ENCODE measurements around the gene CCDC60. TPM values are rescaled to one million over a fixed set of nuclear protein-coding genes. Genes with fewer than 3 reads are reported as not detected.

The CCDC60 gene
- polyA plus RNA-seq, 3 donors, result not detected

- peak in 1 of 3 donors; percentile 17 for DNase-seq
- Mint-ChIP-seq H3K36me3 (no peaks in the 10 kb centered on the region), H3K27me3 (ENCODE audit: low read depth in 3 of 3) (peaks cover 0 to 4% (median 2%) of the 10 kb centered on the region in 3 donors), H3K4me3 (peak overlapping the region in 1 of 2 donors; percentile 57), H3K27ac (peak overlapping the region in 3 of 7 donors; percentile 22 to 43 (median 30)), H3K9me3 (peaks cover 0 to 9% (median 0%) of the 10 kb centered on the region in 7 donors), H3K4me1 (peaks cover 28% of the 10 kb centered on the region)
- no peaks in the 10 kb centered on the region for H3K27me3 ChIP-seq (ENCODE audit: control insufficient read depth in 2 of 2, insufficient read depth in 2 of 2, low read length in 2 of 2)
- TF ChIP-seq, protein P1, sequence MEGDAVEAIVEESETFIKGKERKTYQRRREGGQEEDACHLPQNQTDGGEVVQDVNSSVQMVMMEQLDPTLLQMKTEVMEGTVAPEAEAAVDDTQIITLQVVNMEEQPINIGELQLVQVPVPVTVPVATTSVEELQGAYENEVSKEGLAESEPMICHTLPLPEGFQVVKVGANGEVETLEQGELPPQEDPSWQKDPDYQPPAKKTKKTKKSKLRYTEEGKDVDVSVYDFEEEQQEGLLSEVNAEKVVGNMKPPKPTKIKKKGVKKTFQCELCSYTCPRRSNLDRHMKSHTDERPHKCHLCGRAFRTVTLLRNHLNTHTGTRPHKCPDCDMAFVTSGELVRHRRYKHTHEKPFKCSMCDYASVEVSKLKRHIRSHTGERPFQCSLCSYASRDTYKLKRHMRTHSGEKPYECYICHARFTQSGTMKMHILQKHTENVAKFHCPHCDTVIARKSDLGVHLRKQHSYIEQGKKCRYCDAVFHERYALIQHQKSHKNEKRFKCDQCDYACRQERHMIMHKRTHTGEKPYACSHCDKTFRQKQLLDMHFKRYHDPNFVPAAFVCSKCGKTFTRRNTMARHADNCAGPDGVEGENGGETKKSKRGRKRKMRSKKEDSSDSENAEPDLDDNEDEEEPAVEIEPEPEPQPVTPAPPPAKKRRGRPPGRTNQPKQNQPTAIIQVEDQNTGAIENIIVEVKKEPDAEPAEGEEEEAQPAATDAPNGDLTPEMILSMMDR (IDR thresholded peaks at IDR 0.05), result no peak
- H3K4me3 ChIP-seq (replicated peaks in 1 of 3; ENCODE audit: low read depth in 2 of 3, low read length in 3 of 3), result no peak overlapping the region
- WGBS (ENCODE audit: insufficient coverage), result 75% methylated on average over 4 of the region's 7 CpGs
- no peaks in the 10 kb centered on the region for H3K79me2 ChIP-seq (ENCODE audit: insufficient read depth, low read length)
- H3K36me3 ChIP-seq (replicated peaks in 1 of 2; ENCODE audit: control insufficient read depth in 1 of 2, insufficient read depth in 2 of 2, low read length in 2 of 2), result no peaks in the 10 kb centered on the region
- no peak overlapping the region for H3K27ac ChIP-seq (ENCODE audit: low read depth in 1 of 2, low read length in 2 of 2)
- intact Hi-C loops (cut with micrococcal nuclease), result no loop called here
- no peak overlapping the region for H3K9ac ChIP-seq (ENCODE audit: insufficient read depth, low read length, poor library complexity, severe bottlenecking)
- no peaks in the 10 kb centered on the region for H3K9me3 ChIP-seq (replicated peaks in 1 of 2; ENCODE audit: control insufficient read depth in 1 of 2, insufficient read depth in 1 of 2, low read length in 2 of 2)
- peaks cover 5 to 24% of the 10 kb centered on the region in 2 donors for H3K4me1 ChIP-seq (ENCODE audit: control insufficient read depth in 1 of 2, insufficient read depth in 2 of 2, low read length in 2 of 2)
- peak overlapping the region; percentile 46 for H2AFZ ChIP-seq (ENCODE audit: insufficient read depth, low read depth, low read length, poor library complexity, severe bottlenecking)
- no peaks in the 10 kb centered on the region for H4K20me1 ChIP-seq (ENCODE audit: insufficient read depth, low read length)
- H3K4me2 ChIP-seq (replicated peaks; ENCODE audit: extremely low read depth, low read length, poor library complexity, severe bottlenecking), result peak overlapping the region; percentile 1
These were observed 40.8 kb downstream of the CCDC60 start for GRCh38 chr12:119375075-119375882.

DNA sequence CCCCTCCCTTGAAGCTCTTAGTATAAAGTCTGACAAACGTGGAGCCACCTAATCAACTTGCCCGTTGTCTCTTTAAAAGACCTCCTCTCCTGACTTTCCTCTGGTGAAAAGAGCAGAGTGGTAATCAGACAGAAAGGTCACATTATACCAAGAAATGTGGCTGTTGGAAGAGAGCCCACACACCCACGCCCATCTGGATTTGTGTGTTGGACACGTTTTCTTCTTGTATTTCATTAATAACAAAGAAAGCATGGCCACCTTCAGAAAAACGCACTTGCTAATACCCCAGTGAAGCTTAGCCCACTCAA is 41.3 kb downstream of the CCDC60 start:
- Histone ChIP-seq H3K4me2 (replicated peaks; ENCODE audit: extremely low read depth, low read length, poor library complexity, severe bottlenecking) (peak overlapping the region; percentile 1), H3K36me3 (replicated peaks in 1 of 2; ENCODE audit: control insufficient read depth in 1 of 2, insufficient read depth in 2 of 2, low read length in 2 of 2) (no peaks in the 10 kb centered on the region), H3K79me2 (ENCODE audit: insufficient read depth, low read length) (no peaks in the 10 kb centered on the region), H3K4me1 (ENCODE audit: control insufficient read depth in 1 of 2, insufficient read depth in 2 of 2, low read length in 2 of 2) (peaks cover 5 to 24% of the 10 kb centered on the region in 2 donors), H3K27me3 (ENCODE audit: control insufficient read depth in 2 of 2, insufficient read depth in 2 of 2, low read length in 2 of 2) (no peaks in the 10 kb centered on the region), H3K9me3 (replicated peaks in 1 of 2; ENCODE audit: control insufficient read depth in 1 of 2, insufficient read depth in 1 of 2, low read length in 2 of 2) (no peaks in the 10 kb centered on the region), H2AFZ (ENCODE audit: insufficient read depth, low read depth, low read length, poor library complexity, severe bottlenecking) (peak overlapping the region; percentile 46), H4K20me1 (ENCODE audit: insufficient read depth, low read length) (no peaks in the 10 kb centered on the region), H3K4me3 (replicated peaks in 1 of 3; ENCODE audit: low read depth in 2 of 3, low read length in 3 of 3) (no peak overlapping the region), H3K9ac (ENCODE audit: insufficient read depth, low read length, poor library complexity, severe bottlenecking) (no peak overlapping the region), H3K27ac (ENCODE audit: low read depth in 1 of 2, low read length in 2 of 2) (no peak overlapping the region)
- H3K27me3 Mint-ChIP-seq (ENCODE audit: low read depth in 3 of 3), result peaks cover 0 to 4% (median 2%) of the 10 kb centered on the region in 3 donors
- peaks cover 0 to 6% (median 0%) of the 10 kb centered on the region in 7 donors for H3K9me3 Mint-ChIP-seq
- no peak for DNase-seq
- intact Hi-C loops (cut with micrococcal nuclease), result no loop called here
- peak overlapping the region in 1 of 2 donors; percentile 57 for H3K4me3 Mint-ChIP-seq
- TF ChIP-seq, protein P1 (IDR thresholded peaks at IDR 0.05), result no peak
- no peaks in the 10 kb centered on the region for H3K36me3 Mint-ChIP-seq
- H3K27ac Mint-ChIP-seq, result no peak overlapping the region
- WGBS (ENCODE audit: insufficient coverage), result 88% methylated on average over 1 of the region's 5 CpGs
- H3K4me1 Mint-ChIP-seq, result peaks cover 28% of the 10 kb centered on the region

Measured in CD14-positive monocyte (primary cell).